Measurements from ENCODE around the gene C1orf50.

Gene C1orf50

DNA sequence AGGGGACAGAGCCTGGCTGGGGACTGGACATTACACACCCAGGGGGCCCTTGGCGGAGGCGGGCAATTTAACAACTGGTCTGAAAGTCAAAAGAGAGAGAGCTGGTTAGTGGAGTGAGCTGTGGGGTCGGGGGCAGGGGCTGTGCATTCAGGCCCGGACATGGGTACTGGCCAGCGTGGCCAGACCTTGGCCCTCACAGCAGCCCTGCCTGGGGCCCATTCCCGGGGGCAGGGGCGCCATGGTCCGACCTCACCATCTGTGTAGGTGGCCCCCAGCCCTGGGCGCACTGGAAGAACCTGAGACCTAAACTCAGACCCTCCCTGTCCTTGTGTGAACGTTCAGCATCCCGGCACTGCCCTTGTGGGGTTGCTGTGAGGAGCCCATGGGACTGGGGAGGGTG lies 32.0 kb upstream of the C1orf50 start:
- ChIA-PET CTCF (interaction anchor here (1.7 kb wide), 1 partner anchor 31 kb away, joined by 4 read pairs; the partner anchor contains the start of gene P3H1), POLR2A (no interaction called here)
- H3K4me1 ChIP-seq (ENCODE audit: control insufficient read depth, insufficient read depth, low read length): no peaks in the 10 kb centered on the region
- H3K4me3 ChIP-seq (ENCODE audit: low read depth, low read length): no peak overlapping the region
- no peaks in the 10 kb centered on the region for H3K36me3 ChIP-seq (ENCODE audit: control insufficient read depth in 2 of 2, insufficient read depth in 1 of 2, low read length in 2 of 2)
- H3K9me3 ChIP-seq (ENCODE audit: control insufficient read depth, insufficient read depth, low read depth, low read length): no peaks in the 10 kb centered on the region
- no peak overlapping the region for H3K27ac ChIP-seq (ENCODE audit: extremely low read depth, low read depth, low read length)
- TF ChIP-seq MYNN (tag by site-specific recombination; IDR thresholded peaks at IDR 0.05; ENCODE audit: borderline replicate concordance): no peak
- TF ChIP-seq, protein P1, sequence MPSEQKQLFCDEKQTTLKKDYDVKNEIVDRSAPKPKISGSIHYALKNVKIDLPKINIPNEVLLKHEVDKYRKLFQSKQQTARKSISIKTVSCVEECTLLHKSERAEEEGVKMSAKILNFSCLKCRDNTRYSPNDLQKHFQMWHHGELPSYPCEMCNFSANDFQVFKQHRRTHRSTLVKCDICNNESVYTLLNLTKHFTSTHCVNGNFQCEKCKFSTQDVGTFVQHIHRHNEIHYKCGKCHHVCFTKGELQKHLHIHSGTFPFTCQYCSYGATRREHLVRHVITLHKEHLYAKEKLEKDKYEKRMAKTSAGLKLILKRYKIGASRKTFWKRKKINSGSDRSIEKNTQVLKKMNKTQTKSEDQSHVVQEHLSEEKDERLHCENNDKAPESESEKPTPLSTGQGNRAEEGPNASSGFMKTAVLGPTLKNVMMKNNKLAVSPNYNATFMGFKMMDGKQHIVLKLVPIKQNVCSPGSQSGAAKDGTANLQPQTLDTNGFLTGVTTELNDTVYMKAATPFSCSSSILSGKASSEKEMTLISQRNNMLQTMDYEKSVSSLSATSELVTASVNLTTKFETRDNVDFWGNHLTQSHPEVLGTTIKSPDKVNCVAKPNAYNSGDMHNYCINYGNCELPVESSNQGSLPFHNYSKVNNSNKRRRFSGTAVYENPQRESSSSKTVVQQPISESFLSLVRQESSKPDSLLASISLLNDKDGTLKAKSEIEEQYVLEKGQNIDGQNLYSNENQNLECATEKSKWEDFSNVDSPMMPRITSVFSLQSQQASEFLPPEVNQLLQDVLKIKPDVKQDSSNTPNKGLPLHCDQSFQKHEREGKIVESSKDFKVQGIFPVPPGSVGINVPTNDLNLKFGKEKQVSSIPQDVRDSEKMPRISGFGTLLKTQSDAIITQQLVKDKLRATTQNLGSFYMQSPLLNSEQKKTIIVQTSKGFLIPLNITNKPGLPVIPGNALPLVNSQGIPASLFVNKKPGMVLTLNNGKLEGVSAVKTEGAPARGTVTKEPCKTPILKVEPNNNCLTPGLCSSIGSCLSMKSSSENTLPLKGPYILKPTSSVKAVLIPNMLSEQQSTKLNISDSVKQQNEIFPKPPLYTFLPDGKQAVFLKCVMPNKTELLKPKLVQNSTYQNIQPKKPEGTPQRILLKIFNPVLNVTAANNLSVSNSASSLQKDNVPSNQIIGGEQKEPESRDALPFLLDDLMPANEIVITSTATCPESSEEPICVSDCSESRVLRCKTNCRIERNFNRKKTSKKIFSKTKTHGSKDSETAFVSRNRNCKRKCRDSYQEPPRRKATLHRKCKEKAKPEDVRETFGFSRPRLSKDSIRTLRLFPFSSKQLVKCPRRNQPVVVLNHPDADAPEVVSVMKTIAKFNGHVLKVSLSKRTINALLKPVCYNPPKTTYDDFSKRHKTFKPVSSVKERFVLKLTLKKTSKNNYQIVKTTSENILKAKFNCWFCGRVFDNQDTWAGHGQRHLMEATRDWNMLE (tag by site-specific recombination; conservative IDR thresholded peaks at IDR 0.05; ENCODE audit: low read depth): no peak
- TF ChIP-seq ZNF146 (tag by site-specific recombination; IDR thresholded peaks at IDR 0.05): no peak
- no peak for TF ChIP-seq ZNF239 (tag by site-specific recombination; IDR thresholded peaks at IDR 0.05)
- TF ChIP-seq, protein P2, sequence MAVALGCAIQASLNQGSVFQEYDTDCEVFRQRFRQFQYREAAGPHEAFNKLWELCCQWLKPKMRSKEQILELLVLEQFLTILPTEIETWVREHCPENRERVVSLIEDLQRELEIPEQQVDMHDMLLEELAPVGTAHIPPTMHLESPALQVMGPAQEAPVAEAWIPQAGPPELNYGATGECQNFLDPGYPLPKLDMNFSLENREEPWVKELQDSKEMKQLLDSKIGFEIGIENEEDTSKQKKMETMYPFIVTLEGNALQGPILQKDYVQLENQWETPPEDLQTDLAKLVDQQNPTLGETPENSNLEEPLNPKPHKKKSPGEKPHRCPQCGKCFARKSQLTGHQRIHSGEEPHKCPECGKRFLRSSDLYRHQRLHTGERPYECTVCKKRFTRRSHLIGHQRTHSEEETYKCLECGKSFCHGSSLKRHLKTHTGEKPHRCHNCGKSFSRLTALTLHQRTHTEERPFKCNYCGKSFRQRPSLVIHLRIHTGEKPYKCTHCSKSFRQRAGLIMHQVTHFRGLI (tag by site-specific recombination; IDR thresholded peaks at IDR 0.05): no peak
- no peak for TF ChIP-seq SCRT1 (tag by site-specific recombination; IDR thresholded peaks at IDR 0.05; ENCODE audit: borderline replicate concordance)
- TF ChIP-seq ZNF626 (tag by site-specific recombination; IDR thresholded peaks at IDR 0.05): no peak
- TF ChIP-seq, protein P3, sequence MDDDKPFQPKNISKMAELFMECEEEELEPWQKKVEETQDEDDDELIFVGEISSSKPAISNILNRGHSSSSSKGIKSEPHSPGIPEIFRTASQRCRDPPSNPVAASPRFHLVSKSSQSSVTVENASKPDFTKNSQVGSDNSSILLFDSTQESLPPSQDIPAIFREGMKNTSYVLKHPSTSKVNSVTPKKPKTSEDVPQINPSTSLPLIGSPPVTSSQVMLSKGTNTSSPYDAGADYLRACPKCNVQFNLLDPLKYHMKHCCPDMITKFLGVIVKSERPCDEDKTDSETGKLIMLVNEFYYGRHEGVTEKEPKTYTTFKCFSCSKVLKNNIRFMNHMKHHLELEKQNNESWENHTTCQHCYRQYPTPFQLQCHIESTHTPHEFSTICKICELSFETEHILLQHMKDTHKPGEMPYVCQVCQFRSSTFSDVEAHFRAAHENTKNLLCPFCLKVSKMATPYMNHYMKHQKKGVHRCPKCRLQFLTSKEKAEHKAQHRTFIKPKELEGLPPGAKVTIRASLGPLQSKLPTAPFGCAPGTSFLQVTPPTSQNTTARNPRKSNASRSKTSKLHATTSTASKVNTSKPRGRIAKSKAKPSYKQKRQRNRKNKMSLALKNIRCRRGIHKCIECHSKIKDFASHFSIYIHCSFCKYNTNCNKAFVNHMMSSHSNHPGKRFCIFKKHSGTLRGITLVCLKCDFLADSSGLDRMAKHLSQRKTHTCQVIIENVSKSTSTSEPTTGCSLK (tag by site-specific recombination; IDR thresholded peaks at IDR 0.05): no peak
- no peak for TF ChIP-seq ZNF140 (tag by site-specific recombination; IDR thresholded peaks at IDR 0.05)
- no peak for TF ChIP-seq ZNF510 (tag by site-specific recombination; IDR thresholded peaks at IDR 0.05; ENCODE audit: insufficient replicate concordance)
- no peak for TF ChIP-seq ZNF747 (tag by site-specific recombination; IDR thresholded peaks at IDR 0.05)
- TF ChIP-seq, protein P4, sequence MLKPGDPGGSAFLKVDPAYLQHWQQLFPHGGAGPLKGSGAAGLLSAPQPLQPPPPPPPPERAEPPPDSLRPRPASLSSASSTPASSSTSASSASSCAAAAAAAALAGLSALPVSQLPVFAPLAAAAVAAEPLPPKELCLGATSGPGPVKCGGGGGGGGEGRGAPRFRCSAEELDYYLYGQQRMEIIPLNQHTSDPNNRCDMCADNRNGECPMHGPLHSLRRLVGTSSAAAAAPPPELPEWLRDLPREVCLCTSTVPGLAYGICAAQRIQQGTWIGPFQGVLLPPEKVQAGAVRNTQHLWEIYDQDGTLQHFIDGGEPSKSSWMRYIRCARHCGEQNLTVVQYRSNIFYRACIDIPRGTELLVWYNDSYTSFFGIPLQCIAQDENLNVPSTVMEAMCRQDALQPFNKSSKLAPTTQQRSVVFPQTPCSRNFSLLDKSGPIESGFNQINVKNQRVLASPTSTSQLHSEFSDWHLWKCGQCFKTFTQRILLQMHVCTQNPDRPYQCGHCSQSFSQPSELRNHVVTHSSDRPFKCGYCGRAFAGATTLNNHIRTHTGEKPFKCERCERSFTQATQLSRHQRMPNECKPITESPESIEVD (tag by site-specific recombination; IDR thresholded peaks at IDR 0.05): no peak

DNA sequence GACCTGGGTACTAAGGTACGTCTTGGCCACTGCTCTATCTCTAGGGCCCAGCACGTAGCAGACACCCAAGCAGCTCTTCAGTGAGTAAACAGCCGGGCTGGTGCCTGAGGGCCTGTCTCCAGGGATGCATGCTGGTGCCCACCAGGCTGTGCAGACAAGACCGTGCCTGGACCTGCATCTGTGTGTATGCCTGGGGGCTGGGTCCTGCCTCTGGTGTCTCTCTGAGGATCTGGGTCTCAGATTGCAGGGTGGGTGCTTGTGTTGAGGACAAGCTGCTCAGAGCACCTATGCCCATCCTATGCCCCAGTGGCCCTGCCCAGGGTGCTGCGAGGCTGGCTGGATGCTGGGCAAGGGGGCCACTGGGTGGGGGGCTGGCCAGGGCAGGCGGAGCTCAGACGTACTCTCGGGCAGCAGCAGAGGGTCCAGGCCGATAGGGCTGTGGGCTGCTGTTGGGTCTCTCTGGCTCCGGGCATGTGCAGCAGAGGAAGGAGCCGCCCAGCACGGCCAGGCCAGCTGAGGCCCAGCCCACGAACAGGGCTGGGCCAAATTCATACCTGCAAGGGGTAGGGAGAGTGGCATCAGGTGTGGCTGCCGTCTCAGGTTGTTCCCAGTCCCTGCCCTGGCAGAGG lies 31.5 kb upstream of the C1orf50 start:
- POLR2A ChIA-PET: no interaction called here
- TF ChIP-seq ZNF350 (tag by site-specific recombination; IDR thresholded peaks at IDR 0.05) (no peak), ZNF558 (tag by site-specific recombination; IDR thresholded peaks at IDR 0.05) (no peak), ZNF221 (tag by site-specific recombination; IDR thresholded peaks at IDR 0.05; ENCODE audit: borderline replicate concordance) (no peak), ZFHX2 (tag by site-specific recombination; conservative IDR thresholded peaks at IDR 0.05) (0 out of 2 replicates have a peak, but pooled peaks have one; percentile 8)
- TF ChIP-seq, protein P5, sequence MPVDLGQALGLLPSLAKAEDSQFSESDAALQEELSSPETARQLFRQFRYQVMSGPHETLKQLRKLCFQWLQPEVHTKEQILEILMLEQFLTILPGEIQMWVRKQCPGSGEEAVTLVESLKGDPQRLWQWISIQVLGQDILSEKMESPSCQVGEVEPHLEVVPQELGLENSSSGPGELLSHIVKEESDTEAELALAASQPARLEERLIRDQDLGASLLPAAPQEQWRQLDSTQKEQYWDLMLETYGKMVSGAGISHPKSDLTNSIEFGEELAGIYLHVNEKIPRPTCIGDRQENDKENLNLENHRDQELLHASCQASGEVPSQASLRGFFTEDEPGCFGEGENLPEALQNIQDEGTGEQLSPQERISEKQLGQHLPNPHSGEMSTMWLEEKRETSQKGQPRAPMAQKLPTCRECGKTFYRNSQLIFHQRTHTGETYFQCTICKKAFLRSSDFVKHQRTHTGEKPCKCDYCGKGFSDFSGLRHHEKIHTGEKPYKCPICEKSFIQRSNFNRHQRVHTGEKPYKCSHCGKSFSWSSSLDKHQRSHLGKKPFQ (tag by site-specific recombination; IDR thresholded peaks at IDR 0.05): no peak

More for the DNA sequence above, 31.5 kb upstream of the C1orf50 start:
- H3K36me3 ChIP-seq (ENCODE audit: control insufficient read depth in 2 of 2, insufficient read depth in 1 of 2, low read length in 2 of 2): no peaks in the 10 kb centered on the region
- H3K4me3 ChIP-seq (ENCODE audit: low read depth, low read length): no peak overlapping the region
- no peaks in the 10 kb centered on the region for H3K4me1 ChIP-seq (ENCODE audit: control insufficient read depth, insufficient read depth, low read length)
- H3K9me3 ChIP-seq (ENCODE audit: control insufficient read depth, insufficient read depth, low read depth, low read length): no peaks in the 10 kb centered on the region
- CTCF ChIA-PET: interaction anchor here (0.6 to 1.7 kb wide), 3 partner anchors 31 to 224 kb away, joined by 3 to 4 read pairs (median 3); partner anchors contain the start of gene P3H1
- H3K27ac ChIP-seq (ENCODE audit: extremely low read depth, low read depth, low read length): no peak overlapping the region
